HUES64 (cell line): ENCODE data around the gene ARHGEF5. TPM values are rescaled to one million over a fixed set of nuclear protein-coding genes. Genes with fewer than 3 reads are reported as not detected.
"Not testable (repeated sequence)": the region's sequence is repeated elsewhere in the genome, so short reads cannot be mapped to it uniquely, and the experiment has no call there.

Experiments
- H3K27ac ChIP-seq: 2 replicates; pipeline ENCODE4 v1.7.0; 2013; ENCODE audit warnings: low read depth, low read length, inconsistent platforms
- H3K27me3 ChIP-seq: 2 replicates; pipeline ENCODE4 v1.6.1; 2013; ENCODE audit warnings: mild to moderate bottlenecking, low read length; ENCODE audit not compliant: insufficient read depth
- H3K36me3 ChIP-seq: 2 replicates; pipeline ENCODE4 v1.6.1; 2013; ENCODE audit warnings: mild to moderate bottlenecking, low read length; ENCODE audit not compliant: insufficient read depth
- H3K4me1 ChIP-seq: 2 replicates; pipeline ENCODE4 v1.6.1; 2013; ENCODE audit warnings: mild to moderate bottlenecking, low read length, moderate library complexity; ENCODE audit not compliant: insufficient read depth
- H3K4me3 ChIP-seq: 2 replicates; pipeline ENCODE4 v1.5.1; 2013; ENCODE audit warnings: mild to moderate bottlenecking, low read length, moderate library complexity
- H3K9ac ChIP-seq: 2 replicates; pipeline ENCODE4 v1.6.1; 2013; ENCODE audit warnings: mild to moderate bottlenecking, low read depth, low read length
- H3K9me3 ChIP-seq: 2 replicates; pipeline ENCODE4 v1.6.1; 2013; ENCODE audit warnings: low read depth, low read length; ENCODE audit not compliant: insufficient read depth
- WGBS: fragments of 150-250, 120-280 bp; methylation state at CpG from one replicate; pipeline ENCODE4 v1.1.7; 2013; ENCODE audit warnings: missing lambda C conversion rate; 5-methylcytosine and 5-hydroxymethylcytosine counted together
- polyA plus RNA-seq, 2 experiments: library from polyadenylated mRNA; stranded (reverse); fragments of 50-300 nt; gene quantifications; one replicate each; pipeline ENCODE4 v1.2.3, GENCODE V29; 2013

ARHGEF5 gene
- polyA plus RNA-seq (2013, experiment 1 of 2): 15.9 TPM
- 12.2 TPM for polyA plus RNA-seq (2013, experiment 2 of 2)

DNA sequence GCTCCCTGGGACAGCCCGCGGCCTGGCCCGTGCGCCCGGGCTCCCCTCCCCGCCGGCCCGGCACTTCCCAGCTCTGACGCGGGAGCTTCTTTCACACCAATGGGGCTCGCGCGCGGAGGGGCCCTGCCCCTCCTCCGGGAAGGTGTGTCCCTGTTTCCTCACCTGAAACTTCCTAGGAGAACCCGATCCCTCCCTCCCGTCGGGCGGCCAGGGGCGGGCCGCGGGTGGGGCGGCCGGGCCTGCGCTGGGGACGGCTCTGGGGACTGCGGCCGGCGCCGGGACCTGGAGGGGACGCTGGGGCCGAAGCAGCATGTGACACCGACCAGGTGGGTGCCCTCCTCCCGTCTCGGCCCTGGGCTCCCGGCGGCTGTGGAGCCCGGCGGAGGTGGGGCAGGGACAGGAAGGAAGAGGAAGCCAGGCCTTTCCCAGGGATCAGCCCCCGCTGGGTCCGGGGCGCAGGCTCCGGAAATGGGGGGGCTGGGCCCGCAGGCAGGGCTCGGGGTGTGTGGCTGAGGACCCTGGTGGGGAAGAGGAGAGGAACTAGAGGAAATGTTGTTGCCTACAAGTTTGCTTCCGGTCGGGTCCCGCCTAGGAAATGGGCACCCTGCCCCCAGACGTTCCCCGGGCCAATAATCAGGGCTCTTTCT lies at the start of gene ARHGEF5:
TSS of gene ARHGEF5 (plus strand) at position 227 of the 647 bp plus-strand sequence. CDS start 7,268 bp downstream, outside the sequence.
- H3K9ac ChIP-seq, H3K27me3 ChIP-seq, H3K27ac ChIP-seq, H3K4me1 ChIP-seq, H3K9me3 ChIP-seq, H3K36me3 ChIP-seq: not testable (repeated sequence)
- peak within 1 kb of the TSS; percentile 51 for H3K4me3 ChIP-seq
- WGBS: no CpG with 5 or more reads among the region's 50 CpGs

DNA sequence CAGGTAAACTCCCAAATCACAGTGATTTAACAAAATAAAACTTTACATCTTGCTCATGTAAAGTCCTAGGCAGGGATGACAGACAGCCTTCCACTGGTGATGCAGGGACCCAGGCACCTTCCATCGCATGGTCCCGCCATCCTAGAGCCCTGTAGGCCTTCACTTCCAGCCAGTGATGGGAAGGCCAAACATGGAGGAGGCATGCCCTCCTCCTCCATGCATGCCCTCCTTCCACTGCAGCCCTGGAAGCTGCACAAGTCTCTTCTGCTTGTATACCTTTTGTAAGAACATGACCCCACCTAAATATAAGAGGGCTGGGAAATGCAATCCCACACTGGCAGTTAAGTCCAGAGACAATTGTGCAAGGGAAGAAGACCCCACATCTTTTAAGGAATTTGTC lies 45.5 kb upstream of the ARHGEF5 start:
- not testable (repeated sequence) for H3K4me1 ChIP-seq, H3K4me3 ChIP-seq, H3K27me3 ChIP-seq, H3K27ac ChIP-seq, H3K9ac ChIP-seq, H3K36me3 ChIP-seq, H3K9me3 ChIP-seq
- no CpG with 5 or more reads among the region's 2 CpGs for WGBS

GRCh38 chr7:144311218-144311617 lies 44.0 kb upstream of the ARHGEF5 start:
- H3K4me3 ChIP-seq, H3K27ac ChIP-seq, H3K9ac ChIP-seq, H3K9me3 ChIP-seq, H3K27me3 ChIP-seq, H3K36me3 ChIP-seq, H3K4me1 ChIP-seq: not testable (repeated sequence)
- no CpG with 5 or more reads among the region's 2 CpGs for WGBS

DNA sequence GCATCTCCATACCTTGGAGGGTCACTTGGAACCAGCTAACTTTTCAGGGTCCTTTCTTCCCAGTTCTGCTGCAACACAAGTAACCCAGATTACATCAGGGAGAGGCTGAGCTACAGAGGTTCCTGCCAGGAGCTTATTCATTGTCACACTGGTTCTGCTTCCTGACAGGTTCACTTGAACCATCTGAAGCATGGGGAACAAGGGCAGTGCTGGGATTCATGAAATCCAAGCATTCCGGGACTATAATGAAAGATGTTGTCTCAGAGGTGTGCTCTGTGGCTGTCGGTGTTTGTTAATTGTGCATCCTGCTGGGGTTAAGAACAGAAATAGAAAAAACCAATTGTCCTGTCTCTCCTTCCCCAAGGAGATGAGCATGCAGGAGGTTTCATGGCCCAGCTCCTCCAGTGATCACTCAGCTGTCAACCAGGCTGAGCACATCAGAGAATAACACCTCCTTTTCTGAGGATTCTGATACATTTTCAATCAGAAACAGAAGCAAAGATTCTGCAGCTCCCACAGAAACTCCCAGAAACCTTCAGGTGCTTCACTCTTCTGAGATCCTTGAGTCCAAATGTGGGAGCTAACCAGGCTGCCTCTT lies 43.2 kb upstream of the ARHGEF5 start, which contains the start of gene OR2A1:
TSS of gene OR2A1 (plus strand) at position 548 of the 598 bp plus-strand sequence. CDS start 5,706 bp downstream, outside the sequence.
- not testable (repeated sequence) for H3K27me3 ChIP-seq, H3K4me3 ChIP-seq, H3K4me1 ChIP-seq, H3K36me3 ChIP-seq, H3K27ac ChIP-seq, H3K9me3 ChIP-seq, H3K9ac ChIP-seq
- WGBS: 100% methylated on average over 1 of the region's 2 CpGs

DNA sequence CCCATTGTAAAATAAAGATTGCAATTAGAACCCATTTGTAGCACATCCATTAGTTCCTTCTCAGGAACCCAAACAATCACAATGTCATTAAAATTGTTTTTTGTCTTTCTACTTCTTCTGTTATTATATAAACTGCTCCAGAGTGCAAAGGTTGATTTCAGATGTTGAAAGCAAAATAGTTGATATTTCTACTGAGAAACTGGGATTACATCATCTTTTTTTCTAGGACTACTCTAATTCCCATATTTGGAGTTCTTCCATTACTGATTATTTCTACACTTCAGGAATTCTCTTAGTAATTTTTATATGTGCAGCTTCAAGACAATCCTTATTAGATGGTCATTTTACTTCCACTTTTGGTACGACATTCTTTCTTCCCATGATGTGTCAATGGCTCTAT lies 37.7 kb upstream of the ARHGEF5 start:
- not testable (repeated sequence) for H3K4me1 ChIP-seq, H3K4me3 ChIP-seq, H3K9ac ChIP-seq, H3K9me3 ChIP-seq, H3K36me3 ChIP-seq, H3K27me3 ChIP-seq, H3K27ac ChIP-seq
- 91% methylated on average over 1 of the region's 1 CpG for WGBS

GRCh38 chr7:144319547-144319946 lies 35.7 kb upstream of the ARHGEF5 start:
- H3K27ac ChIP-seq, H3K9me3 ChIP-seq, H3K4me1 ChIP-seq, H3K27me3 ChIP-seq, H3K9ac ChIP-seq, H3K36me3 ChIP-seq, H3K4me3 ChIP-seq: not testable (repeated sequence)
- WGBS: no CpG with 5 or more reads among the region's 2 CpGs

DNA sequence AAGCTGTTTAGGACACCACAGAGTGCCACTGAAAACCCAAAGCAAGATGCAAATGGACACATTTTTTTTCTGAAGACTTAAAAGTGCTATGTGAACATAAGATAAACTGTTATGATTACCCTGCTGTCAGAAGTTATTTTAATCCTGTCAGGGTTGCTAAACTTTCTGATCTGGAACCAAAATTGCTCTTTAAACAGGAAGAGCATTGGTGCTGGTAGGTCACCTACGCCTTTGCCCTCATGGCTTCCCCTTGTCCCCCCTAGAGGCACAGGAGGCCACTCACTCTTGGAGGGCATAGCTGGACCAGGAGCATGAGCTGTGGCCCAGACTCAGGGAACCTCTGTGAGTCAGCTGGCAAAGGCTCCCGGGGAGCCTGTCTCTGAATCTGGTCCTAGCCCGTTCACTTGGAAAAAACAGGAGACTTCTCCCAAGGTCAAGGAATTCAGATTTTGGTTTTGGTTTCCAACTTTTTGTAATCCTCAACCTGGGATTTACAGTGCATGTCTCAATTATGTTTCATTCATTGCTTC lies 33.5 kb upstream of the ARHGEF5 start:
- H3K4me1 ChIP-seq, H3K4me3 ChIP-seq, H3K9ac ChIP-seq, H3K27ac ChIP-seq, H3K36me3 ChIP-seq, H3K27me3 ChIP-seq, H3K9me3 ChIP-seq: not testable (repeated sequence)
- WGBS: 79% methylated on average over 1 of the region's 3 CpGs

GRCh38 chr7:144323359-144323758 lies 31.8 kb upstream of the ARHGEF5 start:
- no CpG with 5 or more reads among the region's 4 CpGs for WGBS
- not testable (repeated sequence) for H3K4me3 ChIP-seq, H3K27ac ChIP-seq

DNA sequence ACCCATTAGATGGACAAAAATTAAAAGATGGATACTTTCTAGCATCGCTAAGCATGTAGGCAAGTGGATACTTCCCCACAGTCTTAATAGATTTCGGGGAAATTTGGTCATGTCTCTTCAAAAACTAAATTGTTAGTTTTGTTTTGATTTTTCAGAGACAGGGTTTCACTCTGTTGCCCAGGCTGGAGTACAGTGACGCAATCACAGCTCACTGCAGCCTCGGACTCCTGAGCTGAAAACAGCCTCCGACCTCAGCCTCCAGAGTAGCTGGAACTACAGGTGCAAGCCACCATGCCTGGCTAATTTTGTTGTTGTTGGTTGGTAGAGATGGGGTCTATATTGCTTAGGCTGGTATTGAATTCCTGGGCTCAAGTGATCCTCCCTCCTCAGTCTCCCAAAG lies 29.3 kb upstream of the ARHGEF5 start:
- not testable (repeated sequence) for H3K4me3 ChIP-seq, H3K4me1 ChIP-seq, H3K9me3 ChIP-seq, H3K36me3 ChIP-seq, H3K27me3 ChIP-seq, H3K27ac ChIP-seq, H3K9ac ChIP-seq
- WGBS: 100% methylated on average over 3 of the region's 5 CpGs

More at GRCh38 chr7:144323359-144323758, 31.8 kb upstream of the ARHGEF5 start:
- not testable (repeated sequence) for H3K4me1 ChIP-seq, H3K9me3 ChIP-seq, H3K9ac ChIP-seq, H3K36me3 ChIP-seq, H3K27me3 ChIP-seq

GRCh38 chr7:144330044-144330443 lies 25.2 kb upstream of the ARHGEF5 start:
- H3K9me3 ChIP-seq, H3K4me1 ChIP-seq, H3K36me3 ChIP-seq, H3K27me3 ChIP-seq, H3K9ac ChIP-seq, H3K4me3 ChIP-seq, H3K27ac ChIP-seq: not testable (repeated sequence)

DNA sequence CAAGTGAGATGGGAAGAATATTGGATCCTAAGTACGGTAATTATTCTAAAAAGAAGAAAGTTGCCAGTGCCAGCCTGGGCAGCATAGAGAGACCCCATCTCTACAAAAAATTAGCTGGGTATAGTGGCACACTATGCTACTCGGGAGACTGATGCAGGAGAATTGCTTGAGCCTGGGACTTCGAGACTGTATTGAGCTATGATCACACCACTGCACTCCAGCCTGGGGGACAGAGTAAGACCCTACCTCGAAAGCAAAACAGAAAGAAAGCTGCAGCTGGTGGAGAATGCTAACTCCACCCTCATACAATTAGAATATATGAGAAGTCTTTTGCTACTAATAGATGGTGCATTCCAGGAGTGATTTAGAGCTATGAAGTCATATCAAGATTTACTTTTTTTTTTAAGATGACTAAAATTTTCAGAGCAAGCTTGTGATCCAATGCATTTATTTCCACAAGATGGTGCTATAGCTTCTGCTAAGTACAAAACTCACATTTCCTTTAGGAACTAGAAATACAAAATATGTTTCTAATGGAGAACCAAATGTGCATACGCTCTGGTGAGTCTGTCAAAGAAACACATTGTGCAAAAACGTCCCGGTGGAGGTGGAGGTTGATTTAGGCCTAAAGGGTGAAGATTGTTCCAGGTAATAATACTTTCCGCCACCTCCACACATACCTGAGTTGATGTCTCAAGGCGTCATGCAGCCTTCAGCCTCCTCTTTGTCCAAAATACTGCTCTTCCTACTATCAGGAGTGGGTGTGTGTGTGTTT lies 23.8 kb upstream of the ARHGEF5 start:
- no CpG with 5 or more reads among the region's 9 CpGs for WGBS
- H3K4me3 ChIP-seq, H3K27me3 ChIP-seq, H3K9me3 ChIP-seq, H3K9ac ChIP-seq, H3K27ac ChIP-seq, H3K36me3 ChIP-seq, H3K4me1 ChIP-seq: not testable (repeated sequence)
